H1 (cell line): ENCODE data around the gene S100A13. TPM values are rescaled to one million over a fixed set of nuclear protein-coding genes. Genes with fewer than 3 reads are reported as not detected.

Source experiments
- CTCF ChIA-PET: fragments of 300-600 bp; sonication (Branson Sonifier 250); formaldehyde crosslinking; loops from one replicate; lab custom pipeline; 2021; ENCODE audit not compliant: partially characterized antibody; lab: Charles Lee
- POLR2A ChIA-PET: fragments of 300-600 bp; sonication (Branson Sonifier 250); formaldehyde crosslinking; loops from one replicate; lab custom pipeline; 2021; ENCODE audit warnings: inconsistent platforms; ENCODE audit not compliant: partially characterized antibody; lab: Charles Lee
- DNase-seq, 2 experiments: peaks; one replicate each; pipeline versions ENCODE4 v3.0.0 to v3.0.0-alpha.2; 2010 to 2022; ENCODE audit warnings: low spot score in 2 of 2, low read depth in 1 of 2, mixed read lengths in 1 of 2
- FAIRE-seq: peaks from 2 replicates; lab custom pipeline; 2011; peaks lifted over from hg19 to GRCh38; lab: Jason Lieb, UNC
- H2AFZ ChIP-seq: 2 replicates; pipeline ENCODE4 v1.8.1; 2012; ENCODE audit warnings: low read length, inconsistent platforms
- H2AK5ac ChIP-seq: 2 replicates; pipeline ENCODE4 v1.6.1; 2013; ENCODE audit warnings: low read depth, low read length
- H2BK120ac ChIP-seq: replicated peaks from 2 replicates; pipeline ENCODE3; 2013; ENCODE audit warnings: low read depth, low read length, inconsistent platforms
- H2BK12ac ChIP-seq: 2 replicates; pipeline ENCODE4 v1.6.1; 2013; ENCODE audit warnings: low read depth, low read length
- H2BK15ac ChIP-seq: 2 replicates; pipeline ENCODE4 v1.6.1; 2013; ENCODE audit warnings: low read length
- H2BK20ac ChIP-seq: 2 replicates; pipeline ENCODE4 v1.6.1; 2013; ENCODE audit warnings: low read length
- H2BK5ac ChIP-seq: 2 replicates; pipeline ENCODE4 v1.6.1; 2013; ENCODE audit warnings: low read depth, low read length
- H3K14ac ChIP-seq: 2 replicates; pipeline ENCODE4 v1.6.1; 2013; ENCODE audit warnings: inconsistent platforms; ENCODE audit not compliant: insufficient read length
- H3K18ac ChIP-seq: 2 replicates; pipeline ENCODE4 v1.6.1; 2013; ENCODE audit warnings: low read length; ENCODE audit errors: extremely low read depth
- H3K23ac ChIP-seq: 2 replicates; pipeline ENCODE4 v1.6.1; 2013; ENCODE audit warnings: inconsistent platforms; ENCODE audit not compliant: insufficient read length
- H3K23me2 ChIP-seq: 2 replicates; pipeline ENCODE4 v1.6.1; 2013; ENCODE audit warnings: low read depth, low read length
- H3K27ac ChIP-seq: 2 replicates; pipeline ENCODE4 v1.6.1; 2011; ENCODE audit warnings: low read depth, low read length, inconsistent platforms
- H3K27me3 ChIP-seq, 4 experiments: replicated peaks in 1 of 4; 1 replicate in 1 of 4; 2 replicates in 3 of 4; pipeline versions ENCODE4 v1.6.1 to v1.8.1; 2011 to 2013; ENCODE audit warnings: low read length in 3 of 4, mild to moderate bottlenecking in 3 of 4, inconsistent platforms in 2 of 4, mixed read lengths in 2 of 4, moderate library complexity in 1 of 4; ENCODE audit not compliant: control insufficient read depth in 3 of 4, insufficient read depth in 3 of 4; ENCODE audit errors: extremely low read depth in 1 of 4
- H3K36me3 ChIP-seq, 4 experiments: 2 replicates each; pipeline versions ENCODE4 v1.6.1 to v1.8.1; 2011 to 2013; ENCODE audit warnings: mild to moderate bottlenecking in 4 of 4, low read length in 3 of 4, moderate library complexity in 2 of 4, control low read depth in 1 of 4, inconsistent platforms in 1 of 4; ENCODE audit not compliant: insufficient read depth in 4 of 4, control insufficient read depth in 2 of 4
- H3K4ac ChIP-seq: replicated peaks from 2 replicates; pipeline ENCODE3; 2013; ENCODE audit warnings: low read length, low read depth, mixed read lengths, inconsistent platforms; ENCODE audit not compliant: insufficient read length
- H3K4me1 ChIP-seq, 4 experiments: replicated peaks in 1 of 4; 1 replicate in 1 of 4; 2 replicates in 3 of 4; pipeline versions ENCODE4 v1.6.1 to v1.8.1; 2011 to 2013; ENCODE audit warnings: low read length in 3 of 4, inconsistent platforms in 2 of 4, mixed read lengths in 1 of 4; ENCODE audit not compliant: insufficient read depth in 4 of 4, control insufficient read depth in 3 of 4
- H3K4me2 ChIP-seq, 2 experiments: 2 replicates each; pipeline versions ENCODE4 v1.6.1 to v1.8.1; 2011 to 2013; ENCODE audit warnings: low read depth in 2 of 2, low read length in 2 of 2, control low read depth in 1 of 2, inconsistent platforms in 1 of 2, mild to moderate bottlenecking in 1 of 2; ENCODE audit not compliant: insufficient read depth in 1 of 2
- H3K4me3 ChIP-seq, 4 experiments: fragments of 200-600, 300-600 bp in 1 of 4; sonication (generic), shearing (Covaris generic), sonication (Bioruptor Twin) in 1 of 4; 2 replicates each; pipeline versions ENCODE4 v1.5.1 to v1.8.1; 2011 to 2016; ENCODE audit warnings: low read length in 4 of 4, low read depth in 3 of 4, control low read depth in 2 of 4, inconsistent platforms in 2 of 4, mild to moderate bottlenecking in 2 of 4, mixed read lengths in 1 of 4, moderate library complexity in 1 of 4; ENCODE audit not compliant: insufficient read depth in 2 of 4; ENCODE audit errors: extremely low read depth in 1 of 4
- H3K56ac ChIP-seq: replicated peaks from 2 replicates; pipeline ENCODE3; 2013; ENCODE audit warnings: low read depth, mild to moderate bottlenecking, mixed read lengths, low read length, inconsistent platforms; ENCODE audit not compliant: insufficient read length
- H3K79me1 ChIP-seq: 2 replicates; pipeline ENCODE4 v1.6.1; 2013; ENCODE audit warnings: low read depth, low read length, control low read depth
- H3K79me2 ChIP-seq, 2 experiments: 2 replicates each; pipeline versions ENCODE4 v1.6.1 to v1.8.1; 2012 to 2013; ENCODE audit warnings: low read length in 2 of 2, mild to moderate bottlenecking in 2 of 2, inconsistent platforms in 1 of 2; ENCODE audit not compliant: insufficient read depth in 2 of 2, control insufficient read depth in 1 of 2
- H3K9ac ChIP-seq, 4 experiments: replicated peaks in 1 of 4; 1 replicate in 1 of 4; 2 replicates in 3 of 4; pipeline versions ENCODE4 v1.6.1 to v1.8.1; 2011 to 2013; ENCODE audit warnings: low read depth in 3 of 4, low read length in 3 of 4, control low read depth in 2 of 4, mild to moderate bottlenecking in 2 of 4, moderate library complexity in 2 of 4, inconsistent platforms in 1 of 4; ENCODE audit errors: extremely low read depth in 1 of 4
- H3K9me3 ChIP-seq, 2 experiments: 2 replicates each; pipeline versions ENCODE4 v1.6.1 to v1.8.1; 2012 to 2013; ENCODE audit warnings: mild to moderate bottlenecking in 2 of 2, moderate library complexity in 2 of 2, control low read depth in 1 of 2, inconsistent platforms in 1 of 2, low read depth in 1 of 2, low read length in 1 of 2, mixed read lengths in 1 of 2; ENCODE audit not compliant: insufficient read depth in 2 of 2
- H4K20me1 ChIP-seq, 2 experiments: replicated peaks in 1 of 2; 2 replicates each; pipeline versions ENCODE3 to v1.8.1; 2011 to 2013; ENCODE audit warnings: inconsistent platforms in 2 of 2, low read length in 2 of 2, mild to moderate bottlenecking in 1 of 2; ENCODE audit not compliant: insufficient read depth in 2 of 2, control insufficient read depth in 1 of 2
- H4K5ac ChIP-seq: 2 replicates; pipeline ENCODE4 v1.6.1; 2013; ENCODE audit warnings: low read length, low read depth, mixed read lengths, inconsistent platforms; ENCODE audit not compliant: insufficient read length
- H4K8ac ChIP-seq: 2 replicates; pipeline ENCODE4 v1.8.0; 2013; ENCODE audit warnings: mild to moderate bottlenecking, moderate library complexity, low read length, inconsistent platforms; ENCODE audit not compliant: insufficient read depth; ENCODE audit errors: extremely low read depth
- H4K91ac ChIP-seq: replicated peaks from 2 replicates; pipeline ENCODE3; 2013; ENCODE audit warnings: low read length, mixed read lengths, inconsistent platforms; ENCODE audit not compliant: insufficient read length
- ATF3 ChIP-seq: IDR thresholded peaks from 2 replicates; pipeline ENCODE4 v1.6.1; 2011; ENCODE audit warnings: low read depth, mild to moderate bottlenecking, low read length; ENCODE audit not compliant: insufficient read depth
- GTF2F1 ChIP-seq: IDR thresholded peaks from 2 replicates; pipeline ENCODE4 v1.6.1; 2012; ENCODE audit warnings: low read depth, low read length, improper control_type of control experiment, borderline replicate concordance
- KDM4A ChIP-seq: IDR thresholded peaks from one replicate; pipeline ENCODE4 v1.7.1; 2012; ENCODE audit warnings: low read depth, mild to moderate bottlenecking, moderate library complexity, low read length, inconsistent platforms; ENCODE audit not compliant: severe bottlenecking
- KDM5A ChIP-seq: fragments of 200-600 bp; IDR thresholded peaks from 2 replicates; pipeline ENCODE4 v1.7.1; 2012; ENCODE audit warnings: mild to moderate bottlenecking, low read length, inconsistent platforms, mixed read lengths
- SIX5 ChIP-seq: IDR thresholded peaks from 2 replicates; pipeline ENCODE4 v1.6.1; 2011; ENCODE audit warnings: mild to moderate bottlenecking, low read depth, low read length
- WGBS, 2 experiments: shearing (Covaris generic) in 1 of 2; methylation state at CpG; one replicate each; pipeline versions ENCODE4 v1.1.6 to v1.1.7; 2013 to 2015; ENCODE audit warnings: low lambda C conversion rate in 2 of 2, mixed read lengths in 2 of 2, inconsistent platforms in 1 of 2, low coverage in 1 of 2, missing lambda C conversion rate in 1 of 2; ENCODE audit not compliant: insufficient replicate concordance in 2 of 2, insufficient coverage in 1 of 2, insufficient read length in 1 of 2; ENCODE audit errors: extremely low coverage in 1 of 2, missing lambda C conversion rate in 1 of 2; 5-methylcytosine and 5-hydroxymethylcytosine counted together
- polyA plus RNA-seq, 7 experiments: library from polyadenylated mRNA; depleted of rRNA in 3 of 7; stranded (reverse) in 5 of 7; unstranded in 2 of 7; fragments of >200 nt in 5 of 7; fragments of 200-250 nt in 2 of 7; gene quantifications; 1 replicate in 5 of 7; 2 replicates in 1 of 7; 4 replicates in 1 of 7; pipeline versions ENCODE4 v1.2.1 to v1.2.3, GENCODE V29; 2011 to 2013; ENCODE audit warnings: missing spikeins in 2 of 7, mixed read lengths in 2 of 7
- total RNA-seq: library from RNA; stranded (reverse); fragmentation: NEBNext Ultra II Directional; extraction: Animal tissue kit (Norgen Biotek cat#: 25700); gene quantifications from 2 replicates; pipeline ENCODE4 v1.2.1, GENCODE V29; 2021

S100A13 gene
- total and polyA plus RNA-seq, 2 of the 8 experiments (the other 6 are each of a cell fraction or from before 2014, with no cell fraction given): 63.6 to 127 TPM

- H3K27me3 ChIP-seq: no peaks in the 10 kb centered on the region
- no peak overlapping the region for H3K9ac ChIP-seq
- ChIA-PET CTCF (interaction anchor here (0.8 to 4.2 kb wide), 7 partner anchors 11 to 86 kb away, joined by 3 to 64 read pairs (median 4); partner anchors contain the start of genes S100A1, S100A13, S100A14 and S100A16), POLR2A (interaction anchor here (0.9 to 3.6 kb wide), 2 partner anchors 48 to 55 kb away, joined by 3 to 20 read pairs; partner anchors contain the start of genes CHTOP and S100A13)
- no peaks in the 10 kb centered on the region for H4K20me1 ChIP-seq
- no peak overlapping the region for H4K8ac ChIP-seq
- no peak overlapping the region for H4K91ac ChIP-seq
- H3K36me3 ChIP-seq: no peaks in the 10 kb centered on the region
- no peak overlapping the region for H3K56ac ChIP-seq
- 0 out of 2 replicates have a peak overlapping the region, but pooled peaks have one; percentile 70 for H2BK12ac ChIP-seq
- H3K18ac ChIP-seq: no peak overlapping the region
- no peak overlapping the region for H3K4me3 ChIP-seq
- no peaks in the 10 kb centered on the region for H3K79me1 ChIP-seq
- H4K5ac ChIP-seq: no peak overlapping the region
- H3K4ac ChIP-seq: no peak overlapping the region
- TF ChIP-seq KDM5A (no peak), GTF2F1 (no peak), KDM4A (no peak), ATF3 (no peak), SIX5 (no peak)
- no peaks in the 10 kb centered on the region for H3K79me2 ChIP-seq
- no peak overlapping the region for H2BK20ac ChIP-seq
- H2AFZ ChIP-seq: no peak overlapping the region
- H3K23me2 ChIP-seq: no peaks in the 10 kb centered on the region; the same call in 1 of the 2 replicates
- FAIRE-seq (no peak), DNase-seq (no peak)
- H3K27ac ChIP-seq: no peak overlapping the region
- WGBS, 2 experiments: 77% methylated on average over 3 of the region's 3 CpGs; no CpG with 5 or more reads in 1 of the 2 experiments
- H2BK120ac ChIP-seq: no peak overlapping the region
- H3K14ac ChIP-seq: no peak overlapping the region
- H3K9me3 ChIP-seq: peaks cover 0 to 12% of the 10 kb centered on the region in 2 experiments; a peak in 1 of 4 replicates
- no peak overlapping the region for H3K4me2 ChIP-seq
- H2BK15ac ChIP-seq: no peak overlapping the region
- no peak overlapping the region for H2AK5ac ChIP-seq
- H3K23ac ChIP-seq: no peak overlapping the region
- no peak overlapping the region for H2BK5ac ChIP-seq
- H3K4me1 ChIP-seq: peaks cover 0 to 3% (median 0%) of the 10 kb centered on the region in 4 experiments; a peak in 2 of 7 replicates
Measured at GRCh38 chr1:153578936-153579335, 48.4 kb downstream of the S100A13 start.
